Activated CD4-positive, alpha-beta T cell treated with anti-CD3 and anti-CD28 coated beads for 36 hours (primary cell): ENCODE measurements around the gene LAMTOR5. TPM values are rescaled to one million over a fixed set of nuclear protein-coding genes. Genes with fewer than 3 reads are reported as not detected.
A peak's percentile ranks its signal among the peaks of the same experiment; 100 is the strongest.

ENCODE experiments used
- ATAC-seq: fragments of 200-7000 bp; cut with Tn5 transposase; one replicate; pipeline ENCODE4 v1.10.0; 2021; ENCODE audit warnings: mild to moderate bottlenecking, moderate library complexity
- CTCF ChIA-PET: fragments of 350-600 bp; sonication (Branson Sonifier 250); formaldehyde crosslinking; loops from one replicate; lab custom pipeline; 2021; ENCODE audit warnings: antibody characterized with exemption; lab: Charles Lee
- POLR2A ChIA-PET: fragments of 350-600 bp; sonication (Branson Sonifier 250); formaldehyde crosslinking; loops from one replicate; lab custom pipeline; 2021; ENCODE audit warnings: antibody characterized with exemption, inconsistent platforms; lab: Charles Lee
- DNase-seq: peaks from one replicate; pipeline ENCODE4 v3.0.0-alpha.2; 2020
- H3K27ac Mint-ChIP-seq: one replicate; pipeline ENCODE4 v1.8.0; 2021; ENCODE audit warnings: mixed read lengths
- H3K27me3 Mint-ChIP-seq: one replicate; pipeline ENCODE4 v1.8.0; 2021; ENCODE audit warnings: mixed read lengths
- H3K36me3 Mint-ChIP-seq: one replicate; pipeline ENCODE4 v1.8.0; 2021; ENCODE audit warnings: low read depth, mixed read lengths
- H3K4me1 Mint-ChIP-seq: one replicate; pipeline ENCODE4 v1.8.0; 2021; ENCODE audit warnings: mixed read lengths
- H3K4me3 Mint-ChIP-seq: one replicate; pipeline ENCODE4 v1.8.0; 2021; ENCODE audit warnings: mild to moderate bottlenecking, moderate library complexity, mixed read lengths
- H3K9me3 Mint-ChIP-seq: one replicate; pipeline ENCODE4 v1.8.0; 2021; ENCODE audit warnings: low read depth, mixed read lengths
- intact Hi-C, 2 experiments: fragments of 100-400 bp; cut with DNase I in 1 of 2; cut with micrococcal nuclease in 1 of 2; formaldehyde crosslinking; loops; one replicate each; pipeline versions ENCODE4 v1.14.2 to v1.15.1; 2022 to 2024; cut with DNase I, micrococcal nuclease
- total RNA-seq, 2 experiments: library from RNA; stranded (reverse); gene quantifications; one replicate each; pipeline ENCODE4 v1.2.3, GENCODE V29; 2021

The LAMTOR5 gene
- total RNA-seq, result 100 to 1,000 TPM; 141 to 155 TPM

- POLR2A ChIA-PET, result interaction anchor here (1.3 to 2.3 kb wide), 2 partner anchors 12 to 69 kb away, joined by 3 to 15 read pairs; partner anchors contain the start of gene RBM15
- CTCF ChIA-PET, result interaction anchor here (0.8 to 9.7 kb wide), 11 partner anchors 8 to 204 kb away, joined by 3 to 94 read pairs (median 6); partner anchors contain the start of gene RBM15
- intact Hi-C loops, result loop anchor here (1.0 to 10.0 kb wide), 7 partner anchors 53 to 377 kb away; partner anchors contain the start of genes KCNC4 (in 1 of the 2) and STRIP1 (in 1 of the 2)
- ATAC-seq, result peak; percentile 93
- H3K4me1 Mint-ChIP-seq, result peaks cover 17% of the 10 kb centered on the region
- no peaks in the 10 kb centered on the region for H3K9me3 Mint-ChIP-seq
- peak within 1 kb of the TSS; percentile 100 for H3K27ac Mint-ChIP-seq
- DNase-seq, result peak; percentile 95
- peaks cover 17% of the 10 kb centered on the region for H3K36me3 Mint-ChIP-seq
- H3K27me3 Mint-ChIP-seq, result no peaks in the 10 kb centered on the region
- peak within 1 kb of the TSS; percentile 98 for H3K4me3 Mint-ChIP-seq
These were observed at the start of gene LAMTOR5 for GRCh38 chr1:110407260-110408210. TSS of gene LAMTOR5 (minus strand) at chr1:110407694. CDS start at chr1:110407620, 74 bp downstream.

DNA sequence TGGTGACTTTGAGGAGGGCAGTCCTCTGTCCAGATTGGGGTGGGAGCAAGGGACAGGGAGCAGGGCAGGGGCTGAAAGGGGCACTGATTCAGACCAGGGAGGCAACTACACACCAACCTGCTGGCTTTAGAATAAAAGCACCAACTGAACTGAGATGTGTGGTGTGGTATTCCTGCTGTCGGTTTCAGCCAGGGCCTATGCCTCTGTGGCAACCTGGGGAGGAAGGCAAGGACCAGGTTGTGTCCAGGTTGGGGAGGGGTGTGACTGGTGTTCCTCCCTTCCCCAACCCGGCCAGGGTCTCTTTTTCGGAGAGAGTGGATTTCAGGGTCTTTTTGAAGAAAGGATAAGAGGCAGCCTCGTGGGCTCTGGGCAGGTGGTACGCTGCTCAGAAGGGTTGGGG, 49.7 kb upstream of the LAMTOR5 start:
- no peaks in the 10 kb centered on the region for H3K27me3 Mint-ChIP-seq
- H3K4me1 Mint-ChIP-seq, result no peaks in the 10 kb centered on the region
- intact Hi-C loops, result no loop called here
- no peak for ATAC-seq
- H3K9me3 Mint-ChIP-seq, result no peaks in the 10 kb centered on the region
- no peak overlapping the region for H3K27ac Mint-ChIP-seq
- no peaks in the 10 kb centered on the region for H3K36me3 Mint-ChIP-seq
- CTCF ChIA-PET, result interaction anchor here (0.9 to 4.9 kb wide), 3 partner anchors 249 to 260 kb away, joined by 3 to 87 read pairs (median 3); partner anchors contain the start of gene KCNC4
- DNase-seq, result no peak
- POLR2A ChIA-PET, result no interaction called here
- H3K4me3 Mint-ChIP-seq, result no peak overlapping the region

DNA sequence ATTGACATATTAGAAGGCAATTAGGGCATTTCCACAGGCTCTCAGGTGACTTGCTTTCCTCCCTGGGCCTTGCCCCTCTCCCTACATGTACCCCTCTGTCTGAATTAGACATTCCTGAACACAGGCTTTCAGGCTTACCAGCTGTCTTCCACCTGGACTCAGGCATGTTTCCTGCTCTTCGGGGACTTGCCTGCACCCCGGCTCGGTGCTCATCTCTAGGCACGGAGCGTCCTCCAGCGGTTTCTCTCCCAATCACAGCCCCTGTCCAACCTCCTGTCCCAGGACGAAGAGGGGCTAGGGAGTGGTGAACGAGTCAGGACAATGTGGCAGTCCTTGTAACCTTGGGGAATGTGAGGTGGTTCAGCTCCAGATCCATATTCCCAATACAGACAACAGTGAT, 47.7 kb upstream of the LAMTOR5 start:
- no peak for DNase-seq
- intact Hi-C loops, result no loop called here

DNA sequence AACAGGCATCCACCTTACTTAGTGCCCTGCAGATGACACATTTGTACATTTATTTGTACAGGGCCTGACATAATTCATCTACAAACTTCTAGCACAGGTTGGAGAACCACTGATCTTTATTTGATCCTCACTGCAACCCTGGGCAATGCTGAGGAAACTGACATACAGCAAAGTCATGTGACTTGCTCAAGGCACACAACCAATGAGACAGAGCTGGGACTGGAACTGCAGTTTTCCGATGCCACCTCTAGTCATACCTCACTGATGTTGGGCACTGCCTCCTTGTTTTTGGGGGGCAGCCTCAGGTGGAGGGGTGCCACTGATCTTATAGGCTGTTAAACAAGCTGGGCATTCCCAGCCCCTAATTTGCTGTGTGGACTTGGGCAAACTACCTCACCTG, 46.8 kb upstream of the LAMTOR5 start:
- Mint-ChIP-seq H3K9me3 (no peaks in the 10 kb centered on the region), H3K4me1 (no peaks in the 10 kb centered on the region), H3K27ac (no peak overlapping the region), H3K4me3 (no peak overlapping the region), H3K27me3 (no peaks in the 10 kb centered on the region), H3K36me3 (no peaks in the 10 kb centered on the region)
- no peak for ATAC-seq
- no peak for DNase-seq
- ChIA-PET CTCF (interaction anchor here (1.1 to 1.6 kb wide), 3 partner anchors 42 to 257 kb away, joined by 5 to 7 read pairs (median 6); partner anchors contain the start of gene LAMTOR5), POLR2A (no interaction called here)
- intact Hi-C loops, result no loop called here

More for the DNA sequence above, 47.7 kb upstream of the LAMTOR5 start:
- H3K9me3 Mint-ChIP-seq, result no peaks in the 10 kb centered on the region
- H3K27me3 Mint-ChIP-seq, result no peaks in the 10 kb centered on the region
- no peak overlapping the region for H3K4me3 Mint-ChIP-seq
- ChIA-PET CTCF (interaction anchor here (0.7 to 2.1 kb wide), 6 partner anchors 12 to 258 kb away, joined by 3 to 7 read pairs (median 6); partner anchors contain the start of gene LAMTOR5), POLR2A (no interaction called here)
- H3K27ac Mint-ChIP-seq, result no peak overlapping the region
- H3K4me1 Mint-ChIP-seq, result no peaks in the 10 kb centered on the region
- no peak for ATAC-seq
- H3K36me3 Mint-ChIP-seq, result no peaks in the 10 kb centered on the region

GRCh38 chr1:110453829-110454228, 46.3 kb upstream of the LAMTOR5 start:
- intact Hi-C loops, result no loop called here
- DNase-seq, result no peak

DNA sequence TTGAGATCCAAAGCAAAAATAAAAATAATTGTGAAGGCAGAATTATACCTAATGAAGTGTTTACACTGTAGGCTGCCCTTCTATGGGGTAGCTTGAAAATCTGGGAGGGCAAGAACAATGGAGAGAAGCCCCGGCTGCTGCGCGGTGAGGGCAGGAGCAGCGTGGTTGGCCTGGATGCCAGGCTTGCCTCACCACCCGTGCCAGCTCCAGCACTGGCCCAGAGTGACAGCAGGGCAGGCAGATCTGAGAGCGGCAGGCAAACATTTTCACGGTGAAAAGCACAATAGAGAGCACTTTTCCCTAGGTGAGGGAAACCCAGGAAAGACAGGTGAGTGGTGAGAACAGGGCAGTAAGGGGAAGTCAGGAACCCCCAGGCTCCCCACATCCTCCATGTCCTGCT, 44.8 kb upstream of the LAMTOR5 start:
- no peak overlapping the region for H3K27ac Mint-ChIP-seq
- no peak for DNase-seq
- ATAC-seq, result no peak
- POLR2A ChIA-PET, result interaction anchor here (0.5 kb wide), 1 partner anchor 17 kb away, joined by 3 read pairs; no protein-coding TSS in a partner anchor
- H3K36me3 Mint-ChIP-seq, result no peaks in the 10 kb centered on the region
- no peaks in the 10 kb centered on the region for H3K4me1 Mint-ChIP-seq
- CTCF ChIA-PET, result interaction anchor here (1.2 to 2.8 kb wide), 6 partner anchors 8 to 249 kb away, joined by 3 to 10 read pairs (median 6); no protein-coding TSS in a partner anchor
- intact Hi-C loops, result no loop called here
- H3K4me3 Mint-ChIP-seq, result no peak overlapping the region
- no peaks in the 10 kb centered on the region for H3K9me3 Mint-ChIP-seq
- H3K27me3 Mint-ChIP-seq, result no peaks in the 10 kb centered on the region

More at GRCh38 chr1:110453829-110454228, 46.3 kb upstream of the LAMTOR5 start:
- CTCF ChIA-PET, result interaction anchor here (1.6 to 2.8 kb wide), 2 partner anchors 42 to 45 kb away, joined by 7 to 9 read pairs; partner anchors contain the start of gene LAMTOR5
- H3K27ac Mint-ChIP-seq, result no peak overlapping the region
- no peaks in the 10 kb centered on the region for H3K36me3 Mint-ChIP-seq
- no peaks in the 10 kb centered on the region for H3K9me3 Mint-ChIP-seq
- no peaks in the 10 kb centered on the region for H3K27me3 Mint-ChIP-seq
- no peaks in the 10 kb centered on the region for H3K4me1 Mint-ChIP-seq
- ATAC-seq, result no peak
- POLR2A ChIA-PET, result no interaction called here
- H3K4me3 Mint-ChIP-seq, result no peak overlapping the region

DNA sequence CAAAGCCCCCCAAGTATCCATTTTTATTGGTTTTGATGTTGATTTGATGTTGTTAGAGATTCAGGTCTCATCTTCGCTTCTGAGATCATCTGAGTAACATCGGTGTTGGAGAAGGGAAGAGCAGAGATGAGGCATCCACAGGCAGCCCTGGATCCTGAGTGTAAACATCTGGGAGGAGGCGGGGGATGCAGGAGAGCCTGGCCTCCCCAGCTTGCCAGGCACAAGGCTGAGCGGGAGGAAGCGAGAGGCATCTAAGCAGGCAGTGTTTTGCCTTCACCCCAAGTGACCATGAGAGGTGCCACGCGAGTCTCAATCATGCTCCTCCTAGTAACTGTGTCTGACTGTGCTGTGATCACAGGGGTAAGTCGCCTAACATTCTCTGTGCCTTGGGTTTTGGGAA, 43.4 kb upstream of the LAMTOR5 start, which contains the start of gene PROK1:
Gene PROK1, plus strand, starts transcription at position 221 of the 400 bp plus-strand sequence. Its CDS starts 68 bp downstream, at position 289.
- intact Hi-C loops, result no loop called here
- Mint-ChIP-seq H3K27me3 (no peaks in the 10 kb centered on the region), H3K36me3 (no peaks in the 10 kb centered on the region), H3K4me1 (no peaks in the 10 kb centered on the region), H3K4me3 (no peak within 1 kb of the TSS), H3K9me3 (no peaks in the 10 kb centered on the region), H3K27ac (no peak within 1 kb of the TSS)
- DNase-seq (no peak), ATAC-seq (no peak)
- ChIA-PET CTCF (interaction anchor here (0.6 to 1.3 kb wide), 4 partner anchors 9 to 247 kb away, joined by 3 to 8 read pairs (median 3); no protein-coding TSS in a partner anchor), POLR2A (no interaction called here)

GRCh38 chr1:110449661-110450651, 42.5 kb upstream of the LAMTOR5 start:
- intact Hi-C loops, result no loop called here
- Mint-ChIP-seq H3K27ac (no peak overlapping the region), H3K4me1 (no peaks in the 10 kb centered on the region), H3K4me3 (no peak overlapping the region), H3K27me3 (no peaks in the 10 kb centered on the region), H3K9me3 (no peaks in the 10 kb centered on the region), H3K36me3 (no peaks in the 10 kb centered on the region)
- ATAC-seq (no peak), DNase-seq (no peak)
- POLR2A ChIA-PET, result no interaction called here
- CTCF ChIA-PET, result interaction anchor here (1.0 to 1.1 kb wide), 2 partner anchors 10 to 247 kb away, joined by 3 to 4 read pairs; no protein-coding TSS in a partner anchor

- CTCF ChIA-PET, result interaction anchor here (0.6 kb wide), 1 partner anchor 111 kb away, joined by 4 read pairs; no protein-coding TSS in a partner anchor
- no peak overlapping the region for H3K4me3 Mint-ChIP-seq
- H3K36me3 Mint-ChIP-seq, result no peaks in the 10 kb centered on the region
- no peaks in the 10 kb centered on the region for H3K27me3 Mint-ChIP-seq
- DNase-seq, result no peak
- H3K27ac Mint-ChIP-seq, result no peak overlapping the region
- ATAC-seq, result no peak
- H3K9me3 Mint-ChIP-seq, result no peaks in the 10 kb centered on the region
- POLR2A ChIA-PET, result no interaction called here
- intact Hi-C loops, result no loop called here
- H3K4me1 Mint-ChIP-seq, result no peaks in the 10 kb centered on the region
These were observed 37.1 kb upstream of the LAMTOR5 start for GRCh38 chr1:110444561-110444960.

DNA sequence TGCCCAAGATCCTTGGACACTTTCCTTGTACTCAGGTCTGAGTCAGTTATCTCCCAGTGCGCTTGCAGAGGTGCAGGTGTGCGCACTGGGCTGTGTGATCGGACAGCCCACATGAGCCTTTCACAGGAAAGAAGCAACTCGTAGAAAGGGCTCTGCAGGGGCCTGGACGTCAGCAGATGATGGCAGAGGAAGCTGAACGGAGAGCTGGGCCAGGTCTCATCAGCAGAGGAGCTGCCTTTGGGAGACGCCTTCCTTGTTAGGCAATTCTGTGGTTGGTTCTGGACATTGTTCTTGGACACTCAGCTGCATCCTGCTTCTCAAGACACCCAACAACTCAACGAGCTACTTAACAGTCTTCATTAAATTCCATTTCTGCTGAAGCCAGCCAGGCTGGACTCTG, 36.0 kb upstream of the LAMTOR5 start:
- intact Hi-C loops, result no loop called here
- Mint-ChIP-seq H3K27me3 (no peaks in the 10 kb centered on the region), H3K4me3 (no peak overlapping the region), H3K27ac (no peak overlapping the region), H3K9me3 (no peaks in the 10 kb centered on the region), H3K36me3 (no peaks in the 10 kb centered on the region), H3K4me1 (no peaks in the 10 kb centered on the region)
- no peak for DNase-seq
- no peak for ATAC-seq
- CTCF ChIA-PET, result interaction anchor here (0.7 to 1.4 kb wide), 4 partner anchors 9 to 35 kb away, joined by 3 to 5 read pairs (median 4); no protein-coding TSS in a partner anchor
- POLR2A ChIA-PET, result no interaction called here
